Tongue (tissue), 2 donors: ENCODE results near the gene VPS26A. TPM values are rescaled to one million over a fixed set of nuclear protein-coding genes. Genes with fewer than 3 reads are reported as not detected.

Experiments used
- DNase-seq: peaks from one replicate; pipeline ENCODE4 v3.0.0-alpha.2; 2015
- total RNA-seq: library from RNA; depleted of rRNA; stranded (reverse); fragments of >200 nt; gene quantifications from one replicate; pipeline ENCODE4 v1.2.3, GENCODE V29; 2014

VPS26A gene
- total RNA-seq, 1 donor from 2014 or later = 51.5 TPM

- DNase-seq = no peak
These were observed 55.2 kb downstream of the VPS26A start for GRCh38 chr10:69179089-69179742.

GRCh38 chr10:69179743-69180524, 56.0 kb downstream of the VPS26A start, which contains the start of gene SUPV3L1:
SUPV3L1 (plus strand) TSS chr10:69180234; CDS start chr10:69180292, 58 bp downstream.
- DNase-seq = peak; percentile 98

- no peak for DNase-seq
These were observed 56.7 kb downstream of the VPS26A start for GRCh38 chr10:69180525-69181204.

- DNase-seq = no peak
These were observed 57.5 kb downstream of the VPS26A start for GRCh38 chr10:69181433-69181832.

GRCh38 chr10:69182005-69182404, 58.0 kb downstream of the VPS26A start:
- DNase-seq = no peak

GRCh38 chr10:69186524-69186923, 62.5 kb downstream of the VPS26A start:
- DNase-seq = no peak

- no peak for DNase-seq
These were observed 77.1 kb downstream of the VPS26A start for GRCh38 chr10:69201045-69201444.

- DNase-seq = no peak
These were observed 78.4 kb downstream of the VPS26A start for GRCh38 chr10:69202332-69202731.

GRCh38 chr10:69208761-69209160, 84.8 kb downstream of the VPS26A start:
- no peak for DNase-seq

GRCh38 chr10:69209787-69210484, 86.0 kb downstream of the VPS26A start:
- DNase-seq = no peak

- DNase-seq = no peak
These were observed 87.1 kb downstream of the VPS26A start for GRCh38 chr10:69211104-69211503.

- DNase-seq = no peak
These were observed 87.5 kb downstream of the VPS26A start for GRCh38 chr10:69211524-69211923.

GRCh38 chr10:69213591-69214311, 89.8 kb downstream of the VPS26A start:
- peak; percentile 14 for DNase-seq

- DNase-seq = no peak
These were observed 90.7 kb downstream of the VPS26A start for GRCh38 chr10:69214666-69215131.

- DNase-seq = no peak
These were observed 91.6 kb downstream of the VPS26A start for GRCh38 chr10:69215405-69216171.

GRCh38 chr10:69216577-69217118, 92.7 kb downstream of the VPS26A start:
- DNase-seq = no peak

GRCh38 chr10:69217119-69217754, 93.3 kb downstream of the VPS26A start:
- no peak for DNase-seq

- DNase-seq = no peak
These were observed 94.9 kb downstream of the VPS26A start for GRCh38 chr10:69218831-69219230.

- no peak for DNase-seq
These were observed 96.1 kb downstream of the VPS26A start, which contains the start of gene HKDC1 for GRCh38 chr10:69220041-69220451. HKDC1 (plus strand) TSS chr10:69220332; CDS start chr10:69220436, 104 bp downstream.

GRCh38 chr10:69220507-69220906, 96.5 kb downstream of the VPS26A start:
- DNase-seq = no peak
